HepG2 (cell line): ENCODE results near the gene RAB14. TPM values are rescaled to one million over a fixed set of nuclear protein-coding genes. Genes with fewer than 3 reads are reported as not detected.

Experiments used
- ATAC-seq: fragments of 200-7000 bp; cut with Tn5 transposase; 3 replicates; pipeline ENCODE4 v1.9.1; 2020; ENCODE audit warnings: mild to moderate bottlenecking, moderate library complexity
- BruUV-seq: library from RNA; stranded (reverse); fragments of 400-500 nt; replicated peaks from 2 replicates; lab custom pipeline; 2021; lab: Mats Ljungman, UMichigan
- CTCF ChIA-PET: fragments of 300-600 bp; formaldehyde crosslinking; extraction: SDS; loops from one replicate; lab custom pipeline; 2021; ENCODE audit warnings: low total read pairs, inconsistent platforms, low intra/inter-chr PET ratio; lab: Yijun Ruan, JAX
- POLR2A ChIA-PET: fragments of 350-600 bp; sonication (Branson Sonifier 250); formaldehyde crosslinking; loops from one replicate; lab custom pipeline; 2020; ENCODE audit warnings: antibody characterized with exemption, inconsistent platforms; lab: Yijun Ruan, JAX
- DNase-seq: peaks from one replicate; pipeline ENCODE4 v3.0.0-alpha.2; 2015; ENCODE audit warnings: low spot score
- FAIRE-seq: peaks from 3 replicates; lab custom pipeline; 2011; peaks lifted over from hg19 to GRCh38; lab: Jason Lieb, UNC
- H2AFZ ChIP-seq: one replicate; pipeline ENCODE4 v1.6.1; 2011; ENCODE audit warnings: low read length, inconsistent platforms
- H3K27ac ChIP-seq: fragments of 300-600 bp; 3 replicates; pipeline ENCODE4 v1.8.0; 2011; ENCODE audit warnings: mixed run types, mild to moderate bottlenecking, mixed read lengths, low read length, inconsistent platforms; ENCODE audit not compliant: insufficient read depth; ENCODE audit errors: extremely low read length
- H3K27me3 ChIP-seq, 2 experiments: fragments of 200-600 bp in 1 of 2; 2 replicates in 1 of 2; 3 replicates in 1 of 2; pipeline versions ENCODE4 v1.6.0 to v1.8.0; 2011; ENCODE audit warnings: low read length in 2 of 2, mild to moderate bottlenecking in 2 of 2, moderate library complexity in 2 of 2, inconsistent platforms in 1 of 2; ENCODE audit not compliant: insufficient read depth in 2 of 2, control insufficient read depth in 1 of 2
- H3K36me3 ChIP-seq, 2 experiments: fragments of 200-600 bp in 1 of 2; replicated peaks in 1 of 2; 2 replicates in 1 of 2; 3 replicates in 1 of 2; pipeline versions ENCODE4 v1.5.1 to v1.8.0; 2011; ENCODE audit warnings: low read length in 2 of 2, inconsistent platforms in 1 of 2; ENCODE audit not compliant: insufficient read depth in 2 of 2, control insufficient read depth in 1 of 2
- H3K4me1 ChIP-seq: 2 replicates; pipeline ENCODE4 v1.5.1; 2012; ENCODE audit warnings: low read length, inconsistent platforms; ENCODE audit not compliant: insufficient read depth
- H3K4me2 ChIP-seq: 2 replicates; pipeline ENCODE4 v1.6.0; 2011; ENCODE audit warnings: low read depth, low read length, inconsistent platforms
- H3K4me3 ChIP-seq, 3 experiments: fragments of 200-600 bp in 1 of 3; sonication (generic), shearing (Covaris generic) in 1 of 3; replicated peaks in 1 of 3; 2 replicates each; pipeline ENCODE4 v1.5.1; 2011 to 2016; ENCODE audit warnings: low read length in 3 of 3, inconsistent platforms in 2 of 3, low read depth in 2 of 3, mild to moderate bottlenecking in 2 of 3, control low read depth in 1 of 3, mixed read lengths in 1 of 3; ENCODE audit not compliant: insufficient read depth in 1 of 3
- H3K79me2 ChIP-seq: one replicate; pipeline ENCODE4 v1.6.1; 2011; ENCODE audit warnings: low read length, inconsistent platforms; ENCODE audit not compliant: insufficient read depth
- H3K9ac ChIP-seq: 2 replicates; pipeline ENCODE4 v1.6.0; 2011; ENCODE audit warnings: mild to moderate bottlenecking, low read depth, low read length, inconsistent platforms; ENCODE audit not compliant: insufficient read depth
- H3K9me3 ChIP-seq: 2 replicates; pipeline ENCODE4 v1.5.1; 2012; ENCODE audit warnings: mild to moderate bottlenecking, low read length
- H4K20me1 ChIP-seq: 2 replicates; pipeline ENCODE4 v1.6.0; 2011; ENCODE audit warnings: inconsistent platforms, mild to moderate bottlenecking, low read length, moderate library complexity; ENCODE audit not compliant: insufficient read depth
- ARID2 ChIP-seq: sonication (generic); formaldehyde crosslinking; IDR thresholded peaks from 2 replicates; pipeline ENCODE4 v1.8.1; 2022; ENCODE audit warnings: mild to moderate bottlenecking, missing genetic modification reagents, borderline replicate concordance
- CENPT ChIP-seq: sonication (generic); formaldehyde crosslinking; IDR thresholded peaks from 2 replicates; pipeline ENCODE4 v1.8.0; 2022; ENCODE audit warnings: low read depth, mild to moderate bottlenecking, moderate library complexity, missing genetic modification reagents
- DPF2 ChIP-seq: sonication (generic); formaldehyde crosslinking; IDR thresholded peaks from 2 replicates; pipeline ENCODE4 v1.4.0; 2020; ENCODE audit warnings: mild to moderate bottlenecking, low read depth, missing genetic modification reagents, borderline replicate concordance
- FOXP4 ChIP-seq: sonication (generic); formaldehyde crosslinking; IDR thresholded peaks from 2 replicates; pipeline ENCODE4 v1.4.0; 2020; ENCODE audit warnings: missing genetic modification reagents
- GATAD1 ChIP-seq: IDR thresholded peaks from 2 replicates; pipeline ENCODE4 v1.6.1; 2016; ENCODE audit warnings: missing genetic modification reagents, missing compliant biosample characterization
- GATAD2A ChIP-seq: IDR thresholded peaks from 2 replicates; pipeline ENCODE4 v1.6.1; 2016
- NFKBIZ ChIP-seq: IDR thresholded peaks from 2 replicates; pipeline ENCODE4 v1.6.1; 2018; ENCODE audit warnings: missing genetic modification reagents, missing compliant biosample characterization
- ONECUT2 ChIP-seq: sonication (generic); formaldehyde crosslinking; IDR thresholded peaks from 2 replicates; pipeline ENCODE4 v1.4.0; 2020; ENCODE audit warnings: missing genetic modification reagents
- PAWR ChIP-seq: sonication (generic); formaldehyde crosslinking; IDR thresholded peaks from 2 replicates; pipeline ENCODE4 v1.4.0; 2020; ENCODE audit warnings: missing genetic modification reagents, mild to moderate bottlenecking, borderline replicate concordance
- PBX3 ChIP-seq: sonication (generic); formaldehyde crosslinking; IDR thresholded peaks from 2 replicates; pipeline ENCODE4 v1.8.1; 2023; ENCODE audit warnings: missing genetic modification reagents, inconsistent platforms, borderline replicate concordance
- SYNCRIP ChIP-seq: fragments of 200-400 bp; formaldehyde crosslinking; IDR thresholded peaks from 2 replicates; pipeline ENCODE4 v1.6.1; 2018; ENCODE audit warnings: mild to moderate bottlenecking, low read depth, low read length; ENCODE audit not compliant: insufficient read depth
- TEAD3 ChIP-seq: optimal IDR thresholded peaks from 2 replicates; pipeline ENCODE3; 2016; ENCODE audit warnings: borderline replicate concordance
- ZNF20 ChIP-seq: sonication (generic); formaldehyde crosslinking; IDR thresholded peaks from 2 replicates; pipeline ENCODE4 v1.4.0; 2020; ENCODE audit warnings: mild to moderate bottlenecking, moderate library complexity, missing genetic modification reagents
- ZNF430 ChIP-seq: sonication (generic); formaldehyde crosslinking; IDR thresholded peaks from 2 replicates; pipeline ENCODE4 v1.9.0; 2021; ENCODE audit warnings: mild to moderate bottlenecking, missing genetic modification reagents
- ZNF644 ChIP-seq: IDR thresholded peaks from 2 replicates; pipeline ENCODE4 v1.6.1; 2016; ENCODE audit warnings: low read depth
- ZNF652 ChIP-seq: IDR thresholded peaks from 2 replicates; pipeline ENCODE4 v1.6.1; 2016; ENCODE audit warnings: low read depth, borderline replicate concordance
- WGBS: methylation state at CpG from one replicate; pipeline ENCODE4 v1.1.6; 2017; ENCODE audit warnings: low lambda C conversion rate; 5-methylcytosine and 5-hydroxymethylcytosine counted together
- in situ Hi-C: cut with HindIII; loops from 2 replicates; pipeline ENCODE4 v1.10.0; 2017; ENCODE audit warnings: low pct_unique_long_range_greater_than_20kb; ENCODE audit not compliant: extremely low pct_ligation_motif_present
- intact Hi-C: fragments of 100-400 bp; cut with micrococcal nuclease; formaldehyde crosslinking; loops from one replicate; pipeline ENCODE4 v1.10.0; 2022; ENCODE audit not compliant: unreplicated experiment
- polyA plus RNA-seq, 8 experiments: library from polyadenylated mRNA; depleted of rRNA in 3 of 8; stranded (reverse) in 7 of 8; unstranded in 1 of 8; fragments of >200 nt; fragmentation: Illumina TruSeq in 4 of 8; extraction: Trizol in 4 of 8; gene quantifications; 2 replicates each; pipeline versions ENCODE4 v1.2.1 to v1.2.3, GENCODE V29; 2011 to 2016; ENCODE audit warnings: low read depth in 4 of 8, missing spikeins in 1 of 8, mixed read lengths in 1 of 8; ENCODE audit not compliant: insufficient read depth in 1 of 8
- total RNA-seq, 5 experiments: library from RNA; depleted of rRNA; stranded (reverse); fragments of >200 nt; fragmentation: Illumina TruSeq; extraction: Trizol; gene quantifications; 2 replicates each; pipeline ENCODE4 v1.2.3, GENCODE V29; 2016; ENCODE audit warnings: low read depth in 1 of 5

Gene RAB14
- total and polyA plus RNA-seq, 2 of the 13 experiments (the other 11 are each of a cell fraction or from before 2014, with no cell fraction given), result 17.4 to 19.3 TPM

GRCh38 chr9:121206516-121207370 lies 5.1 kb upstream of the RAB14 start:
- Histone ChIP-seq H3K27me3 (no peaks in the 10 kb centered on the region), H3K36me3 (no peaks in the 10 kb centered on the region), H3K4me3 (no peak overlapping the region), H3K9me3 (peaks cover 4% of the 10 kb centered on the region; the same call in 1 of the 2 replicates), H2AFZ (no peak overlapping the region), H3K4me2 (no peak overlapping the region), H3K79me2 (peaks cover 5% of the 10 kb centered on the region), H3K27ac (no peak overlapping the region), H4K20me1 (no peaks in the 10 kb centered on the region), H3K4me1 (peaks cover 30% of the 10 kb centered on the region), H3K9ac (no peak overlapping the region)
- POLR2A ChIA-PET, result no interaction called here
- FAIRE-seq (no peak), ATAC-seq (no peak), DNase-seq (no peak)
- intact Hi-C loops, result no loop called here
- CTCF ChIA-PET, result no interaction called here
- no TSS peak for BruUV-seq
- TF ChIP-seq ZNF652 (CRISPR knock-in tag) (peak; percentile 55), GATAD1 (CRISPR knock-in tag) (no peak), TEAD3 (no peak), CENPT (CRISPR knock-in tag) (no peak)
- TF ChIP-seq, all 625 proteins: peak for 1
- 43% methylated on average over 8 of the region's 8 CpGs for WGBS
- in situ Hi-C loops, result no loop called here

GRCh38 chr9:121204611-121205010 lies 2.9 kb upstream of the RAB14 start:
- Histone ChIP-seq H3K27me3 (no peaks in the 10 kb centered on the region; a peak in 1 of 5 replicates), H3K4me1 (peaks cover 30% of the 10 kb centered on the region), H4K20me1 (peaks cover 13% of the 10 kb centered on the region), H3K79me2 (peaks cover 24% of the 10 kb centered on the region), H3K27ac (no peak overlapping the region), H3K36me3 (no peaks in the 10 kb centered on the region), H3K9me3 (peaks cover 4% of the 10 kb centered on the region; the same call in 1 of the 2 replicates), H3K4me2 (no peak overlapping the region), H3K4me3 (no peak overlapping the region), H2AFZ (no peak overlapping the region), H3K9ac (no peak overlapping the region)
- ATAC-seq (no peak), DNase-seq (no peak), FAIRE-seq (no peak)
- intact Hi-C loops (no loop called here), in situ Hi-C loops (no loop called here)
- ChIA-PET POLR2A (interaction anchor here (1.2 kb wide), 1 partner anchor 82 kb away, joined by 3 read pairs; no protein-coding TSS in a partner anchor), CTCF (interaction anchor here (0.6 kb wide), 1 partner anchor 108 kb away, joined by 3 read pairs; no protein-coding TSS in a partner anchor)
- no TSS peak for BruUV-seq
- TF ChIP-seq ONECUT2 (CRISPR knock-in tag), result no peak
- TF ChIP-seq ZNF20, result no peak
- TF ChIP-seq FOXP4 (CRISPR knock-in tag), result no peak
- TF ChIP-seq NFKBIZ (CRISPR knock-in tag), result no peak
- TF ChIP-seq ZNF644, result no peak
- TF ChIP-seq DPF2 (CRISPR knock-in tag), result no peak
- no peak for TF ChIP-seq PAWR (CRISPR knock-in tag)
- no peak for TF ChIP-seq GATAD2A
- no peak for TF ChIP-seq PBX3 (CRISPR knock-in tag)
- TF ChIP-seq ZNF430, result no peak
- no peak for TF ChIP-seq ARID2 (CRISPR knock-in tag)
- TF ChIP-seq SYNCRIP, result no peak
